GM10266 (cell line): ENCODE results near the gene AKAP10.

Experiments
- DNase-seq: peaks from one replicate; pipeline ENCODE4 v3.0.0; 2012; ENCODE audit errors: extremely low spot score
- TF ChIP-seq, protein P1 (sequence below): IDR thresholded peaks from 2 replicates; pipeline ENCODE4 v1.5.1; 2012; ENCODE audit warnings: mild to moderate bottlenecking, low read depth; ENCODE audit not compliant: control insufficient read depth, insufficient read depth; ENCODE audit errors: missing control alignments

Gene AKAP10

GRCh38 chr17:19938736-19939135 lies 38.9 kb downstream of the AKAP10 start:
- DNase-seq = no peak
- TF ChIP-seq, protein P1, sequence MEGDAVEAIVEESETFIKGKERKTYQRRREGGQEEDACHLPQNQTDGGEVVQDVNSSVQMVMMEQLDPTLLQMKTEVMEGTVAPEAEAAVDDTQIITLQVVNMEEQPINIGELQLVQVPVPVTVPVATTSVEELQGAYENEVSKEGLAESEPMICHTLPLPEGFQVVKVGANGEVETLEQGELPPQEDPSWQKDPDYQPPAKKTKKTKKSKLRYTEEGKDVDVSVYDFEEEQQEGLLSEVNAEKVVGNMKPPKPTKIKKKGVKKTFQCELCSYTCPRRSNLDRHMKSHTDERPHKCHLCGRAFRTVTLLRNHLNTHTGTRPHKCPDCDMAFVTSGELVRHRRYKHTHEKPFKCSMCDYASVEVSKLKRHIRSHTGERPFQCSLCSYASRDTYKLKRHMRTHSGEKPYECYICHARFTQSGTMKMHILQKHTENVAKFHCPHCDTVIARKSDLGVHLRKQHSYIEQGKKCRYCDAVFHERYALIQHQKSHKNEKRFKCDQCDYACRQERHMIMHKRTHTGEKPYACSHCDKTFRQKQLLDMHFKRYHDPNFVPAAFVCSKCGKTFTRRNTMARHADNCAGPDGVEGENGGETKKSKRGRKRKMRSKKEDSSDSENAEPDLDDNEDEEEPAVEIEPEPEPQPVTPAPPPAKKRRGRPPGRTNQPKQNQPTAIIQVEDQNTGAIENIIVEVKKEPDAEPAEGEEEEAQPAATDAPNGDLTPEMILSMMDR = no peak

- no peak for DNase-seq
- TF ChIP-seq, protein P1 = no peak
These were observed 40.1 kb downstream of the AKAP10 start for GRCh38 chr17:19937522-19937921.

DNA sequence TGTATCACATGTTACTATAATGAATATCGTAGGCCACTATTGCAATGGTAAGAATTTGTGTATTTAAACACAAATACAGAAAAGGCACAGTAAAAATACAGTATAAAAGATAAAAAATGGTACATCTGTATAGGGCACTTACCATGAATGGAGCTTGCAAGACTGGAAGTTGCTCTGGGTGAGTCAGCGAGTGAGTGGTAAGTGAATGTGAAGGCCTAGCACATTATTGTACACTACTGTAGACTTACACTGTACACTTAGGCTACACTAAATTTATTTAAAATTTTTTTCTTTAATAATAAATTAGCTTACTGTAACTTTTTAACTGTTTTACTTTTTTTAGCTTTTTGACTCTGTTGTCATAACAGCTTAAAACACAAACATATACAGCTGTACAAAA lies 42.5 kb downstream of the AKAP10 start:
- TF ChIP-seq, protein P1 = no peak
- no peak for DNase-seq

DNA sequence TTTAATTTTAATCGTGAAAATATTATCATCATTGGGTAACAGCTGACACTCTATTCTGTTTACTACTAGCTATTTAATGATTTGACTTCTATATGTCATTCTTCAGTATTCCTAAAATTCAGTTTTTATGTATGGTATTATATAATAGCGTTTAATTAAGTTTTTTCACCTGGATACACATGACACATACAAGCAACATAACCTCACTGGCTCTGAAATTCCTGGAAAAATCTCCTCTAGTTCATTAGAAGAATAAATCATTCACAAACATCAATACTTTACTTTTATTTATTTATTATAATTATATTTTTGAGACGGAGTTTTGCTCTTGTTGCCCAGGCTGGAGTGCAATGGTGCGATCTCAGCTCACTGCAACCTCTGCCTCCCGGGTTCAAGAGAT lies 44.0 kb downstream of the AKAP10 start:
- TF ChIP-seq, protein P1 = no peak
- no peak for DNase-seq

DNA sequence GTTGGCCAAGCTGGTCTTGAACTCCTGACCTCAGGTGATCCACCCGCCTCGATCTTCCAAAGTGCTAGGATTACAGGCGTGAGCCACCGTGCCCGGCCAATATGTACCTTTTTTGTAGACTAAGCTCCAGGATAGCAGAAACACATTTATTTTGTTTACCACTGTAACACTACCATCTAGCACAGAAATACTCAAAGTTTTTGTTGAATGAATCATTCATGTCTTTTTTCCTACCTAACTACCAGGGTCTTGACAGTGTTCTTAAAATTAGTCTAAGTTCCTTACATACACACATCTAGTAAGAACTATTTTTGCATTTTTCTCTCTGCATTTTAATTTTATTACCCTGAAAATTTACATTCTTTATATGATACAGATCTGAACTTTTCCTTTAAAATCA lies 44.4 kb downstream of the AKAP10 start:
- TF ChIP-seq, protein P1 = no peak
- DNase-seq = no peak

GRCh38 chr17:19928299-19928698 lies 49.3 kb downstream of the AKAP10 start:
- TF ChIP-seq, protein P1 = no peak
- no peak for DNase-seq

DNA sequence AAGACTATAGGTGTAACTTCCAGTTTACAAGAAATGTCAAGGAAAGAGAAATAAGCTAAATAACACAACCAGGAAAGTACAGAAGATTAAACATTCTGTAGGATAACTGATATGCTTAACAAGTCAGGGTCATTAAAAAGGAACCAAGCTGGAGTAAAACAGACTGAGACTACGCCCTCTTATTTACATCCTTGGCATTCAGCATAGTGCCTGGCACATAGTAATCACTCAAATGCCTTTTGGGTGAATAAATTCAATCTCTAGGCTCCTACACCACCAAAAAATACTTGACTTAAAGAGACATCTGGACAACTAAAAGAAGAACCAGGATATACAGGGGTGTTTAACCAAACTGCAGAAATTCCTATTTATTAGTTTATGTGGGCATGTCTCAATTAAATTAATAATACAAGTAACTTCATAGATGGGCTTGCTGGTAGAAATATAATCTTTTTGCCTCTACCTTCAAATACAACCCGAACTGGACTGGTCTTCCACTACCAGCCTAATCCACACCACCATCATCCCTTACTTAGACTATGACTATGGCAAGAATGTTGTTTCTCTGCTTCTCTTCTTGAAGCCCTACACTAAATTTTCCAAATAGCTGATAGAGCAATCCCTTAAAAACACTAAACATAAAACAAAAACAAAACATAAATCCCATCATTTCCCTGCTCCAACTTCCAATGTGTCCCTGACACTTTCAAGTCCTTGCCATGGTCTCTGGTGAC lies 62.2 kb downstream of the AKAP10 start:
- TF ChIP-seq, protein P1 = no peak
- no peak for DNase-seq
